HUES6 (cell line): ENCODE measurements around the gene RSU1.

Experiments used
- H3K27ac ChIP-seq: 2 replicates; pipeline ENCODE4 v1.7.0; 2013; ENCODE audit warnings: low read depth, mild to moderate bottlenecking, low read length, inconsistent platforms
- H3K27me3 ChIP-seq: 2 replicates; pipeline ENCODE4 v1.6.1; 2013; ENCODE audit warnings: low read length; ENCODE audit not compliant: control insufficient read depth, insufficient read depth
- H3K36me3 ChIP-seq: 2 replicates; pipeline ENCODE4 v1.6.1; 2013; ENCODE audit warnings: low read length; ENCODE audit not compliant: control insufficient read depth, insufficient read depth
- H3K4me1 ChIP-seq: 2 replicates; pipeline ENCODE4 v1.6.1; 2013; ENCODE audit warnings: low read length; ENCODE audit not compliant: control insufficient read depth, insufficient read depth
- H3K4me3 ChIP-seq: 2 replicates; pipeline ENCODE4 v1.5.1; 2013; ENCODE audit warnings: low read depth, low read length
- H3K9ac ChIP-seq: one replicate; pipeline ENCODE4 v1.6.1; 2013; ENCODE audit warnings: mild to moderate bottlenecking, low read length
- H3K9me3 ChIP-seq: 2 replicates; pipeline ENCODE4 v1.6.1; 2013; ENCODE audit warnings: low read depth, low read length; ENCODE audit not compliant: control insufficient read depth, insufficient read depth

The RSU1 gene

GRCh38 chr10:16742165-16742960, 74.9 kb downstream of the RSU1 start:
- H3K27ac ChIP-seq, result no peak overlapping the region
- no peak overlapping the region for H3K9ac ChIP-seq
- no peaks in the 10 kb centered on the region for H3K27me3 ChIP-seq
- H3K4me3 ChIP-seq, result no peak overlapping the region
- no peaks in the 10 kb centered on the region for H3K9me3 ChIP-seq
- no peaks in the 10 kb centered on the region; the same call in 1 of the 2 replicates for H3K36me3 ChIP-seq
- H3K4me1 ChIP-seq, result no peaks in the 10 kb centered on the region

GRCh38 chr10:16741540-16741939, 75.7 kb downstream of the RSU1 start:
- no peak overlapping the region for H3K9ac ChIP-seq
- H3K9me3 ChIP-seq, result no peaks in the 10 kb centered on the region
- H3K36me3 ChIP-seq, result no peaks in the 10 kb centered on the region; the same call in 1 of the 2 replicates
- H3K27ac ChIP-seq, result no peak overlapping the region
- no peak overlapping the region for H3K4me3 ChIP-seq
- no peaks in the 10 kb centered on the region for H3K27me3 ChIP-seq
- H3K4me1 ChIP-seq, result no peaks in the 10 kb centered on the region

GRCh38 chr10:16737420-16737819, 79.8 kb downstream of the RSU1 start:
- Histone ChIP-seq H3K36me3 (no peaks in the 10 kb centered on the region; the same call in 1 of the 2 replicates), H3K27ac (no peak overlapping the region), H3K27me3 (no peaks in the 10 kb centered on the region), H3K4me1 (no peaks in the 10 kb centered on the region), H3K4me3 (no peak overlapping the region), H3K9ac (no peak overlapping the region), H3K9me3 (no peaks in the 10 kb centered on the region)

GRCh38 chr10:16735671-16736070, 81.6 kb downstream of the RSU1 start:
- Histone ChIP-seq H3K4me3 (no peak overlapping the region), H3K9me3 (no peaks in the 10 kb centered on the region), H3K9ac (no peak overlapping the region), H3K27ac (no peak overlapping the region), H3K4me1 (no peaks in the 10 kb centered on the region), H3K27me3 (no peaks in the 10 kb centered on the region), H3K36me3 (no peaks in the 10 kb centered on the region; the same call in 1 of the 2 replicates)

- Histone ChIP-seq H3K4me3 (no peak overlapping the region), H3K27me3 (no peaks in the 10 kb centered on the region)
Observed at GRCh38 chr10:16732376-16732775, 84.8 kb downstream of the RSU1 start.

GRCh38 chr10:16728266-16728665, 89.0 kb downstream of the RSU1 start:
- no peaks in the 10 kb centered on the region for H3K4me1 ChIP-seq
- no peak overlapping the region for H3K4me3 ChIP-seq
- no peaks in the 10 kb centered on the region for H3K27me3 ChIP-seq
- H3K9ac ChIP-seq, result no peak overlapping the region
- H3K36me3 ChIP-seq, result peaks cover 2% of the 10 kb centered on the region; the same call in 1 of the 2 replicates
- no peak overlapping the region for H3K27ac ChIP-seq
- peaks cover 4% of the 10 kb centered on the region; the same call in 1 of the 2 replicates for H3K9me3 ChIP-seq

More at GRCh38 chr10:16732376-16732775, 84.8 kb downstream of the RSU1 start:
- no peaks in the 10 kb centered on the region for H3K4me1 ChIP-seq
- H3K27ac ChIP-seq, result no peak overlapping the region
- H3K9me3 ChIP-seq, result peaks cover 4% of the 10 kb centered on the region; the same call in 1 of the 2 replicates
- H3K36me3 ChIP-seq, result peaks cover 2% of the 10 kb centered on the region; the same call in 1 of the 2 replicates
- H3K9ac ChIP-seq, result no peak overlapping the region

- Histone ChIP-seq H3K36me3 (peaks cover 2% of the 10 kb centered on the region; the same call in 1 of the 2 replicates), H3K4me1 (no peaks in the 10 kb centered on the region), H3K9me3 (peaks cover 4% of the 10 kb centered on the region; the same call in 1 of the 2 replicates), H3K27me3 (no peaks in the 10 kb centered on the region), H3K27ac (no peak overlapping the region), H3K4me3 (no peak overlapping the region), H3K9ac (no peak overlapping the region)
Observed at GRCh38 chr10:16727666-16728065, 89.6 kb downstream of the RSU1 start.

GRCh38 chr10:16724509-16724908, 92.7 kb downstream of the RSU1 start:
- no peak overlapping the region for H3K9ac ChIP-seq
- H3K36me3 ChIP-seq, result no peaks in the 10 kb centered on the region; the same call in 1 of the 2 replicates
- H3K4me1 ChIP-seq, result no peaks in the 10 kb centered on the region
- H3K4me3 ChIP-seq, result no peak overlapping the region
- no peaks in the 10 kb centered on the region for H3K27me3 ChIP-seq
- peaks cover 4% of the 10 kb centered on the region; the same call in 1 of the 2 replicates for H3K9me3 ChIP-seq
- H3K27ac ChIP-seq, result no peak overlapping the region

- Histone ChIP-seq H3K27ac (no peak overlapping the region), H3K4me3 (no peak overlapping the region), H3K27me3 (no peaks in the 10 kb centered on the region), H3K9ac (no peak overlapping the region), H3K36me3 (no peaks in the 10 kb centered on the region), H3K9me3 (no peaks in the 10 kb centered on the region), H3K4me1 (no peaks in the 10 kb centered on the region)
Observed at GRCh38 chr10:16720812-16721211, 96.4 kb downstream of the RSU1 start.

GRCh38 chr10:16717622-16718395, 99.4 kb downstream of the RSU1 start:
- Histone ChIP-seq H3K27ac (no peak overlapping the region), H3K4me3 (no peak overlapping the region), H3K36me3 (no peaks in the 10 kb centered on the region; the same call in 1 of the 2 replicates), H3K27me3 (no peaks in the 10 kb centered on the region), H3K4me1 (no peaks in the 10 kb centered on the region), H3K9ac (no peak overlapping the region), H3K9me3 (peaks cover 20% of the 10 kb centered on the region)

GRCh38 chr10:16716051-16716450, 101.2 kb downstream of the RSU1 start:
- no peak overlapping the region for H3K9ac ChIP-seq
- no peak overlapping the region for H3K4me3 ChIP-seq
- H3K27me3 ChIP-seq, result no peaks in the 10 kb centered on the region
- no peaks in the 10 kb centered on the region; the same call in 1 of the 2 replicates for H3K36me3 ChIP-seq
- peaks cover 32% of the 10 kb centered on the region for H3K9me3 ChIP-seq
- no peaks in the 10 kb centered on the region for H3K4me1 ChIP-seq
- no peak overlapping the region for H3K27ac ChIP-seq
